ENCODE measurements around the gene TMC4. TPM values are rescaled to one million over a fixed set of nuclear protein-coding genes. Genes with fewer than 3 reads are reported as not detected.

The TMC4 gene
- total and polyA plus RNA-seq, 2 experiments from 2014 or later: 0.74 to 3.4 TPM

DNA sequence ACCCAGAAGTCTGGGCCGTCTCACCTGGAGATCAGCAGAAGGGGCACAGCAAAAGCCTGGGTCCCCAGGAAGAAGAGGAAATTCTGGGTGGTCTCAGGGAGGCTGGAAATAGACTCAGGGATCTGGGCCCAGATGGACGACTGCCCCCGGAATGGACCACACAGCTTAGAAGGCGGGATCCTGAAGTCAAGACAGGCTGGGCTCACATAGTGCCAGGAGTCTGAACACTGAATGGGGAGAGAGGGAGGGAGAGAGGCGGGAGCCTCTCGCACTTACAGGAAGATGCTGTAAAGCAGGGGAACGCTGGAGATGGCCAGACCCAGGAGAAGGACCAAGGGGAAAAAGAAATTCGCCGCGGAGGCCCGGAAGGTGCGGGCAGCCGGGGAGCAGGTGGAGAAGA lies 12.1 kb downstream of the TMC4 start:
- H3K36me3 ChIP-seq: peaks cover 6% of the 10 kb centered on the region
- H3K27ac ChIP-seq: peak overlapping the region; percentile 81
- H3K4me3 ChIP-seq: peak overlapping the region; percentile 56
- no peaks in the 10 kb centered on the region for H3K9me3 ChIP-seq (ENCODE audit: low read depth)
- peaks cover 10% of the 10 kb centered on the region for H3K4me1 ChIP-seq (ENCODE audit: low read depth)
- no peaks in the 10 kb centered on the region for H3K27me3 ChIP-seq
- no peak for DNase-seq (ENCODE audit: low read depth in 1 of 2, low spot score in 1 of 2)
- TF ChIP-seq, protein P1, sequence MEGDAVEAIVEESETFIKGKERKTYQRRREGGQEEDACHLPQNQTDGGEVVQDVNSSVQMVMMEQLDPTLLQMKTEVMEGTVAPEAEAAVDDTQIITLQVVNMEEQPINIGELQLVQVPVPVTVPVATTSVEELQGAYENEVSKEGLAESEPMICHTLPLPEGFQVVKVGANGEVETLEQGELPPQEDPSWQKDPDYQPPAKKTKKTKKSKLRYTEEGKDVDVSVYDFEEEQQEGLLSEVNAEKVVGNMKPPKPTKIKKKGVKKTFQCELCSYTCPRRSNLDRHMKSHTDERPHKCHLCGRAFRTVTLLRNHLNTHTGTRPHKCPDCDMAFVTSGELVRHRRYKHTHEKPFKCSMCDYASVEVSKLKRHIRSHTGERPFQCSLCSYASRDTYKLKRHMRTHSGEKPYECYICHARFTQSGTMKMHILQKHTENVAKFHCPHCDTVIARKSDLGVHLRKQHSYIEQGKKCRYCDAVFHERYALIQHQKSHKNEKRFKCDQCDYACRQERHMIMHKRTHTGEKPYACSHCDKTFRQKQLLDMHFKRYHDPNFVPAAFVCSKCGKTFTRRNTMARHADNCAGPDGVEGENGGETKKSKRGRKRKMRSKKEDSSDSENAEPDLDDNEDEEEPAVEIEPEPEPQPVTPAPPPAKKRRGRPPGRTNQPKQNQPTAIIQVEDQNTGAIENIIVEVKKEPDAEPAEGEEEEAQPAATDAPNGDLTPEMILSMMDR (IDR thresholded peaks at IDR 0.05; ENCODE audit: low read depth, low read length): no peak

GRCh38 chr19:54160182-54160811 lies 12.7 kb downstream of the TMC4 start:
- no peaks in the 10 kb centered on the region for H3K9me3 ChIP-seq (ENCODE audit: low read depth)
- peaks cover 10% of the 10 kb centered on the region for H3K4me1 ChIP-seq (ENCODE audit: low read depth)
- peak in 1 of 2 donors; percentile 30 for DNase-seq (ENCODE audit: low read depth in 1 of 2, low spot score in 1 of 2)
- TF ChIP-seq, protein P1 (IDR thresholded peaks at IDR 0.05; ENCODE audit: low read depth, low read length): no peak
- H3K27me3 ChIP-seq: no peaks in the 10 kb centered on the region
- H3K27ac ChIP-seq: peak overlapping the region; percentile 81
- H3K36me3 ChIP-seq: peaks cover 6% of the 10 kb centered on the region
- peak overlapping the region; percentile 56 for H3K4me3 ChIP-seq

GRCh38 chr19:54159352-54160181 lies 13.4 kb downstream of the TMC4 start, which contains the start of gene LENG1:
LENG1 (minus strand) TSS chr19:54159721; CDS start chr19:54159695, 26 bp downstream.
- TF ChIP-seq, protein P1 (IDR thresholded peaks at IDR 0.05; ENCODE audit: low read depth, low read length): peak; percentile 36
- peak within 1 kb of the TSS; percentile 59 for H3K4me3 ChIP-seq
- no peaks in the 10 kb centered on the region for H3K27me3 ChIP-seq
- no peaks in the 10 kb centered on the region for H3K9me3 ChIP-seq (ENCODE audit: low read depth)
- DNase-seq (ENCODE audit: low read depth in 1 of 2, low spot score in 1 of 2): peak; percentile 100
- H3K4me1 ChIP-seq (ENCODE audit: low read depth): peaks cover 10% of the 10 kb centered on the region
- peak within 1 kb of the TSS; percentile 85 for H3K27ac ChIP-seq
- peaks cover 12% of the 10 kb centered on the region for H3K36me3 ChIP-seq

DNA sequence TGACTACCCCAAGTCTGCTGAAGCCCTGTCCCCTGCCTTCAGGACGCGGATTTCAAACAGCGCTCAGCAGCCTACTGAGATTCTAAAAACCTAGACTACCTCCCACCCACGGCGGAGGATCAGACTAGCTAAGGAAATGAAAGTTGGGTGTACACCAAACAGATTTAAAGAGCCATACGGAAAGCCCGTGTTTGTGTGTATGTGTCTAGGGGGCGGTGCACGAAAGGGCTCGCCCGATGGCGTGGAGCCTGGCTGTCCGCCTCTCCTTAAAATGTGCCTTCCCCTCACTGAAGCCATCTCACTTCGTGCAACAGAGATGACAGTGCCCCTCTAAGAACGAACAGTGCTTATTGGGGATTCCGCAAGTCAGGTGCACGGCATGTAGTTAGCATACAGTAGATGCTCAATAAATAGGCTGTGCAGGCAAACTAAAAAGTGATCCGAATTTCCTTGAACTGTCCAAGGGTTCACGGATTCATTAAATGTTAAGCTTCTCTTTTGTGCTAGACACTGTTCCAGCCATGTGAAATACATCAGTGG lies 14.1 kb downstream of the TMC4 start:
- TF ChIP-seq, protein P1 (IDR thresholded peaks at IDR 0.05; ENCODE audit: low read depth, low read length): no peak

DNA sequence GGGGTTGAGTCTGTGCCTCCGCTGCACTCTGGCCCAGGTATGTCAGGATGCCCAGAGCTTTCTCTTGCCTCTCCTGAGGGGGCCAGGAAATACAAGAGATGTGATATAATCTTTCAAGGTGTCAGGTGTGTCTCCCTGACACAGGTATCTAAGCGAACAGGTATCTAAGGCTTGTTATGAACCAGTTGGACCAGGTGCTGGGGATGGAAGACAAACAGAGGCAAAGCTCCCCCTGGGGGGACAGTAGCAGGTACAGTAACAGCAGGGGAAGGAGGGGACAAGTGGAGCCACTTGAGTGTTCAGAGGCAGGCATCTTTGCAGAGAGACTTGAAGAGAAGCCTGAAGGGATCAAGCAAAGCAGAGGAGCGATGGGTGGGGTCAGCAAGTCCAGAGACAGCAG lies 16.0 kb downstream of the TMC4 start:
- H3K27me3 ChIP-seq: no peaks in the 10 kb centered on the region

More for the DNA sequence above, 14.1 kb downstream of the TMC4 start:
- Histone ChIP-seq H3K27ac (peak overlapping the region; percentile 85), H3K4me3 (peak overlapping the region; percentile 59), H3K36me3 (peaks cover 19% of the 10 kb centered on the region), H3K9me3 (ENCODE audit: low read depth) (no peaks in the 10 kb centered on the region), H3K4me1 (ENCODE audit: low read depth) (peaks cover 10% of the 10 kb centered on the region), H3K27me3 (no peaks in the 10 kb centered on the region)
- DNase-seq (ENCODE audit: low read depth in 1 of 2, low spot score in 1 of 2): peak; percentile 8 to 33

More for the DNA sequence above, 16.0 kb downstream of the TMC4 start:
- H3K9me3 ChIP-seq (ENCODE audit: low read depth): no peaks in the 10 kb centered on the region
- no peak for DNase-seq (ENCODE audit: low read depth in 1 of 2, low spot score in 1 of 2)
- peaks cover 10% of the 10 kb centered on the region for H3K4me1 ChIP-seq (ENCODE audit: low read depth)
- TF ChIP-seq, protein P1 (IDR thresholded peaks at IDR 0.05; ENCODE audit: low read depth, low read length): no peak
- H3K27ac ChIP-seq: no peak overlapping the region
- H3K4me3 ChIP-seq: no peak overlapping the region
- peaks cover 38% of the 10 kb centered on the region for H3K36me3 ChIP-seq
